Anterior cingulate cortex (tissue), 58 donors: ENCODE data around the gene TCP11L1.
A peak's percentile ranks its signal among the peaks of the same experiment; 100 is the strongest.
"Not testable (repeated sequence)": the region's sequence is repeated elsewhere in the genome, so short reads cannot be mapped to it uniquely, and the experiment has no call there.

Experiments used
- DNase-seq, 58 donors: peaks; one replicate each; lab custom pipeline; 2025; lab: John Stamatoyannopoulos, UW

Gene TCP11L1

DNA sequence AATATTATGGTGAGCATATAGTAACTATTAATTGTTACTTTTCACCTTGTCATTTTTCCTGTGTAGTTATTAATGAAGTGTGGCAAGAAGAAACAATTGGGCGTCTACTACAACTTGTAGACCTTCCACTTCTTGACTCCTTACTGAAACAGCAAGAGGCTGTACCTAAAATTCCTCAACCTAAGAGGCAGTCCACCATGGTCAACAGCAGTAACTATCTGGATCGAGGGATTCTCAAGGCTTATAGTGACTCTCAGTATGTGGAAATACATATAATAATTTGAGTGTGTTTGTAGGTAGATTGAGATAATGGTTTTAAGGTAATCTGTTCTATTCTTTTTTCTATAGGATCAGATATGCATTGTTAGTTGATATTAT, 10.8 kb upstream of the TCP11L1 start:
- DNase-seq, result no peak

DNA sequence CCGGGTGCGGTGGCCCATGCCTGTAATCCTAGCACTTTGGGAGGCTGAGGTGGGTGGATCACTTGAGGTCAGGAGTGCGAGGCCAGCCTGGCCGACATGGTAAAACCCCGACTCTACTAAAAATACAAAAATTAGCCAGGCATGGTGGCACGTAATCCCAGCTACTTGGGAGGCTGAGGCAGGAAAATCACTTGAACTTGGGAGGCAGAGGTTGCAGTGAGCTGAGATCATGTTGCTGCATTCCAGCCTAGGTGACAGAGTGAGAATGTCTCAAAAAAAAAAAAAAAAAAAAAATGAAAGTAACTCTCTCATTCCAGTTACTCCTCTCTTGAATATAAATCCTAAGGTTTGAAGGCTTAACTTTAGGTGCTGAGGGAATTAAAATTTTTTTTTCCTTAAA, 10.2 kb upstream of the TCP11L1 start:
- not testable (repeated sequence) for DNase-seq

DNA sequence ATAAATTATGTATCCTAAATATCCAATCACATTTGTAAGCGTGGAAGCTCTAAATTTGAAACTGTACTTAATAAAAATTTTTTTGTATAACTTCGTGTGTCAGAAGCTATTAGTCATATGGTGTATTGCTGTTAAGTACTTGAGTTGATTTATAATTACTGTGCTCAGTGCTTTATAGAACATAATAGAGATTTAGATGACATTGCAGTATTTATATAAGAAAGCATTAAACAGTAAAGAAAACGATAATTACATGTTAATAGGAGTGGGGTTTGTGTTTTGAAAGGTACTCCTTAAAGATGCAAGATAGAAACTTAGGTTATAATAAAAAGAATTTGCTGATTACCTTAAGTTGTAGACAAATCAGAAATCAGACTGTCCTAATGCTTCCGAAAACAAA, 5.9 kb upstream of the TCP11L1 start:
- DNase-seq, result no peak

- no peak for DNase-seq
Observed at GRCh38 chr11:33035011-33035410, 4.4 kb upstream of the TCP11L1 start.

GRCh38 chr11:33040033-33040861, 875 bp downstream of the TCP11L1 start:
- DNase-seq, result peak in 16 of 58 donors; percentile 18 to 88 (median 56)

- no peak for DNase-seq
Observed at GRCh38 chr11:33040862-33041453, 1.6 kb downstream of the TCP11L1 start.

DNA sequence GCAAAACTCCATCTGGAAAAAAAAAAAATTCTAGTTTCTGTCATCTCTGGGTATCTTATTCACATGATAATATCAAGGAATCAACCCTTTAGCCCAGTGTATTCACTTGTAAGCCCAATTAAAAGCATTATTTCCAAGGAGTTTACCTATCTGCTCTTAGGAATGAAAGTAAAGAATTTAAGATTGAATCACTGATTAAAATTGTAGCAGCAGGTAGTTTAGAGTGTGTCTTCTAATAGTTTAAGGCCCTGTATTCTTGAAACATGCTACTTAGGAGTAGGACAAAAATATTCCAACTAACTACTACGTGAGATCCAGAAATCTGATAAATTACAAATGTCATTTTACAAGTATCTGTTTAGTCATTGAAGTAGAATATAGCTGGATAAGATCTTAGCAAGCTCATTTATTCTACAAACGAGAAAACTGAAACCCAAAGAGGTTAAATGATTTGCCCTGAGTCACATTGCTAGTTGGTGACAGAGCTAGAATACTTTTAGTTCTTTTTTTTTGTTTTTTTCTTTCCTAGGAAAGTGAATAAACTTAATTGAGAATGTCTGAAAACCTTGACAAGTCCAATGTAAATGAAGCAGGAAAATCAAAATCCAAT, 4.0 kb downstream of the TCP11L1 start:
- no peak for DNase-seq

- no peak for DNase-seq
Observed at GRCh38 chr11:33044285-33044756, 4.9 kb downstream of the TCP11L1 start.

DNA sequence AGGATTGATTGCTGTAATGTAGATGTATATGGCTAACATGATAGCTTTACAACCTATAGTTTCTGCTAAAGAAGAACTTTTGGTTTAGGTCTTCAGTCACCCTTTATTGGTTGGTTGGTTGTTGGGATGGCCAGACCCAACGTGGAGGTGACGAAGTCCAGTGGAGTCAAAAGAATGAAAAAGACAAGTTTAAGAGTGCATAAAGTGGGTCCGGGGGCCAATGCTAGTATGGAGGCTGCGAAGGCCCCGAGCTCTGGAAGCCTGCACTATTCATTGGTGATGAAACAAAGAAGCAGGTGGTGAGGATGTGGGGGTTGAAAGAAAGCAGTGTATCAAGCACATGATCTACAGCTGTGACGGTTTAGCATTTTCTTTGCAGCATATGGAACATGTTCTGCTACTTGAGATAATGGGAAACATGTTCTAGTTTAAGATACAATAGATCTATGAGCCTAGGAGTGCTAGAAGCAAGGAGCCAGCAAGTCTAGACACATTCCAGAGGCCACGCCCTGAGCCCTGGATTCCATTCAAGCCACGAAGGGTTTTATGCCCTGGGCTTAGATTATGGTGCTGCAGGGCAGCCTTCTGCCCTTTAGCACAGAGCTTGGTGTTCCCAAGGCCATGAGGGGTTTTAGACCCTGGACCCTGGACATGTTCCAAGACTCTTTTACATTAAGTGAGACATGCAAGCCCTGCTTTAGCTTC, 6.3 kb downstream of the TCP11L1 start:
- DNase-seq, result no peak

DNA sequence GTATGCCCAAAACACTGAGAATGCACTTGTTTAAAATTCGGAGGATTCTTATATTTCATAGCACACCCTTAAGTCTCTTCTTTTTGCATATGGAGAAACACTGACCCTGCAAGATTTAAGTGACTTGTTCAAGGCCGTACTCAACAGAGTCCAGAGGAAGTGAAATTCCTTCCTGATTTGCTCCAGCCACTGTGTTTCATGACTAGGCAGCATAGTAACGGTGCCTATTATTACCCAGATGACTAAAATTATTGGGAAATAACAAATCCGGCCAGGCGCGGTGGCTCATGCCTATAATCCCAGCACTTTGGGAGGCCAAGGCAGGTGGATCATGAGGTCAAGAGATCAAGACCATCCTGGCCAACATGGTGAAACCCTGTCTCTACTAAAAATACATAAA, 9.3 kb downstream of the TCP11L1 start:
- DNase-seq, result not testable (repeated sequence)

- not testable (repeated sequence) for DNase-seq
Observed at GRCh38 chr11:33049565-33050408, 10.4 kb downstream of the TCP11L1 start.

- no peak for DNase-seq
Observed at GRCh38 chr11:33052231-33052630, 12.9 kb downstream of the TCP11L1 start.

GRCh38 chr11:33055375-33055774, 16.0 kb downstream of the TCP11L1 start:
- DNase-seq, result no peak

DNA sequence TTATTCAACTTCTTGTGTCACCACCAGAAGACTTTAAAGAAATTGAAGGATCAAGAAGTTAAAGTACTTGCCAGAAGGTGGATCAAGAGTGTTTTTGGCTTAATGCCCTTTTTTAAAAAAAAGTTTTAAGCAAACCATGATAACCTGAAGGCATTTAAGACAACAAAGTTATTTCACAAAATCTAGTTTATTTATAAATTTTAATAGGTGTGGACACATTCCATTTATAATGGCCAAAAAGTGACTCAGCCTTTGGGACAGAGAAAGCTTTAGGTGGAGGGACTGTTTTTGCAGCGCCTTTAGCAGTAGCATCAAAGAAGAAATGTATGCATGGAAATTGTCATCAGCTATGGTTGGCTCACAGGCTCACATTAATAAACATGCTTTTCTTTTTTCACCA, 17.9 kb downstream of the TCP11L1 start:
- no peak for DNase-seq

- no peak for DNase-seq
Observed at GRCh38 chr11:33059331-33060007, 20.1 kb downstream of the TCP11L1 start.

DNA sequence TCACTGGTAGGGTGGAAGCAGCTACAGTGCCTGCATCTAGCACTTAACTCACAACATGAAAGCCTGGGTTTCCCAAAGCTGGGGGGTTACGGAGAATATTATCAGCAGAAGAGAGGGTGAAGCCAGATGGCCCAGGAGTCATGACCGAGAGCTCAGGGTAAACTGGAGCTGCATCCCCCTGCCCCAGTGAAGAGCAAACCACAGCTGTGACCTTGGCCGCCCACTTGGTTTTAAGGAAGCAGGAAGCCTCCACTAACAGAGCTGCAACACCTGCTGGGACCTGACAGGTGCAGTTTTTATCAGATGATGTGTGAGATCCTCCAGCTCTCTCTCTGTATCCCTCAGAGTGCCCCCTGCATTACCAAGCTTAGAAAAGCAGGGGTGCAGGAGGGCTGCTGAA, 20.9 kb downstream of the TCP11L1 start:
- no peak for DNase-seq

DNA sequence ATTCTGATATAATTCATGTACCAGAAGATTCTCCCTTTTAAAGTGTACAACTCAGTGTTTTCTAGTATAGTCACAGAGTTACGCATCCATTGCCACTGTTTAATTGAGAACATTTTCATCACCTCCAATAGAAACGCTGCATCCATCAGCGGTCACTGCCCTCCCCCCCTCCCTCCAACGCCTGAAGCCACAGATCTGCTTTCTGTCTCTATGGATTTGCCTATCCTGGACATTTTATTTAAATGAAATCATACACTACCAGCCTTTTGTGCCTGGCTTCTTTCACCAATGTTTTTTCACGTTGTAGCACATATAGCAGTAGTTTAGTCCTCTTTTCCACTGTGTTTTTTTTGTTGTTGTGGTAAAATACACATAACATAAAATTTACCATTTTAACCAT, 22.8 kb downstream of the TCP11L1 start:
- no peak for DNase-seq

GRCh38 chr11:33063326-33063881, 24.0 kb downstream of the TCP11L1 start:
- DNase-seq, result peak in 1 of 58 donors; percentile 17
